Measurements from ENCODE around the gene SKIDA1.
"Not testable (repeated sequence)": the region's sequence is repeated elsewhere in the genome, so short reads cannot be mapped to it uniquely, and the experiment has no call there.

Gene SKIDA1

DNA sequence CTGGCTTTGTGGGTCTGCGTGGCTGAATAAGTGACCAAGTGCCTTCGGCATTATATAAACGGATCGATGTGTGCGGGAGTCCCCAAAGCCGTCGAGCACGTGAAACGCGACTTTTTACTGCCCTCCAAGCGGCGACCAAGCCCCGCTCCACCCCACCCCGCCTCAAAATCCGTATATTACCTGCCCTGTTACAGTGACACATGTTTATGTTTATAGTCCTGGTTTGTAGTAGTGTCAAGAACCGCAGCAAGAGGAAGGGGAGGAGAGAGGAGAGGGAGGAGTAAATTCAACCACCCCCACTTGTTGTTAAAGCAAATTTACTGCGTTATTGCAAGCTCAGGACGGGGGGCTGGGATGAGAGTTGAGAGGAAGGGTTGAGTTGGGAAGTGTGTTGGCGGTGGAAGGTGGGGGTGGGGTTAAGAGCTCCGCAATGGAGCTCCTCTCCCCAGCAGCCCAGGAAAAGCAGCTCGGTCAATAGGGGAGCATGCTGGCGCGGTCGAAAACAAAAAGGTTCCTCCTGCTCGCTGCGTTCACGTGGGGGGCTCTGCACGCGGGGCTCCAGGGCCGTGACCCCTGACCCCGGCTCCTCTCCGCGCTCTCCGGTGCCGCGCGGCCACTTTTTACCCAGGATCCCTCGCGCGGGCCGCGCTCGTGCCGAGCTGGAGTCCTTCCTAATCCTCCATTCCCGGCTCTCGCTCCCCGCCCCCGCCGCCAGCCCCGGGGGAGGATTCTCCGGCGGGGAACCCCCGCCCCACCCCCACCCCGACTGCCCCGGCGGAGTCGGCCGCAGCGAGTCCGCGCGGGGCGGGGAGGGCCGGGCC is at the start of gene SKIDA1:
Gene SKIDA1 (minus strand): TSS at position 316 of the 821 bp plus-strand sequence. CDS start 7,860 bp downstream, outside the sequence.
- peak; percentile 26 for DNase-seq (ENCODE audit: low read depth, low spot score)

DNA sequence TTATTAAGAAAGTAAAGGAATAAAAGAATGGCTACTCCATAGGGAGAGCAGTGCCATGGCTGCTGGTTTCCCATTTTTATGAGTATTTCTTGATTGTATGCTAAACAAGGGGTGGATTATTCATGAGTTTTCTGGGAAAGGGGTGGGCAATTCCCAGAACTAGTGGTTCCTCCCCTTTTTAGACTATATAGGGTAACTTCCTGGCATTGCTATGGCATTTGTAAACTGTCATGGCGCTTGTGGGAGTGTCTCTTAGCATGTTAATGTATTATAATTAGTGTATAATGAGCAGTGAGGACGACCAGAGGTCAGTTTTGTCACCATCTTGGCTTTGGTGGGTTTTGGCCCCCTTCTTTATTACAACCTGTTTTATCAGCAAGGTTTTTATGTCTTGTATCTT is 49.0 kb upstream of the SKIDA1 start:
- not testable (repeated sequence) for DNase-seq (ENCODE audit: low read depth, low spot score)

DNA sequence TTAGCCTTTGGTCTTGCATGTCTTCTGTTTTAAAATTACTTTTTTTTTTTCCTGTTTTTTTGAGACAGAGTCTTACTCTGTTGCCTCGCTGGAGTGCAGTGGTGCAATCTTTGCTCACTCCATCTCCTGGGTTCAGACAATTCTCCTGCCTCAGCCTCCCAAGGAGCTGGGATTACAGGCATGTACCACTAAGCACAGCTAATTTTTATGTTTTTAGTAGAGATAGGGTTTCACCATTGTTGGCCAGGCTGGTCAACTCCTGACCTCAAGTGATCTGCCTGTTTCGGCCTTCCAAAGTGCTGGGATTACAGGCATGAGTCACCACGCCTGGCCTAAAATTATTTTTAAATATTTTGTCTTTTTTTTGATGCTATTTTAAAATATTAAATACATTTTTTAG is 47.1 kb upstream of the SKIDA1 start:
- no peak for DNase-seq (ENCODE audit: low read depth, low spot score)

DNA sequence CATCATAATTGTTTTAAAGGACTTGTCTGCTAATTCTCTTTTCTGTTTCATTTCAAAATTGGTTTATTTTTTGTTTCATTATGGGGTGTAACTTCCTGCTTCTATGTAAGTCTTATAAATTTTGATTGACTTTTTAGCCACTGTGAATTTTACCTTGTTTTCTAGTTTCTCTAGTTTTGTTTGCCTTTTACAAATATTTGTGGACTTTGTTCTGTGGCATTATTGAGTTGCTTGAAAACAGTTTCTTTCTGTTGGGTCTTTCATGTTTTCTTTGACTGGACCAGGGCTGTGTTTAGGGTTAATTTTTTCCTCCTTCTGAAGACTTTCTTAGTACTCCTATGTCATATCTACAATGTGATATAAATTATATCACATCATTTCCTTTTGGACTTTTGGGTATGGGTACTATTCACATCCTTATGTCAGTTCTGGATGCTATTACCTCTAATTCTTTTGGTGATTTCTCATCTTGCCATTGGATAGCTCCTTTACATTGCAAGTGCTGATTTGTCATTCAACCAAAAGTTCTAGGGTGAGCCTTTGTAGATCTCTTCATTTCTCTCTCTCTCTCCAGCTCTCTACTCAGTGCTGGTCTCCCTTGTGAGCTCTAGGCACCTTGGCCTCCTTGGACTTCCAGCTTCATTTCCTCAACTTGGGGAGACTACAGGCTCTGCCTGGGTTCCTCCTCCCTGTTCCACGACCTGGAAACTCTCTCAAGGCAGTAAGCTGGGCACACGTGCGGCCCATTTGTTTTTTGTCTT is 45.5 kb upstream of the SKIDA1 start:
- no peak for DNase-seq (ENCODE audit: low read depth, low spot score)

DNA sequence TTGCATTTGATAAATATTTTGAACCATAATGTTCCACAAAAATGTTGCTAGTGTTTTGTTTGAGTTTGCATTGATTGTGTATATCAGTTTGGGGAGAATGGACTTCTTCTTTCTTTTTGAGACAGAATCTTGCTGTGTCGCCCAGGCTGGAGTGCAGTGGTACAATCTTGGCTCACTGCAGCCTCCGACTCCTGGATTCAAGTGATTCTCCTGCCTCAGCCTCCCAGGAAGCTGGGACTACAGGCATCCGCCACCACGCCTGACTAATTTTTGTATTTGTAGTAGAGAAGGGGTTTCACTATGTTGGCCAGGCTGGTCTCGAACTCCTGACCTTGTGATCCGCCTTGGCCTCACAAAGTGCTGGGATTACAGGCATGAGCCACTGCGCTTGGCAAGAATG is 33.5 kb upstream of the SKIDA1 start:
- DNase-seq (ENCODE audit: low read depth, low spot score) = not testable (repeated sequence)

DNA sequence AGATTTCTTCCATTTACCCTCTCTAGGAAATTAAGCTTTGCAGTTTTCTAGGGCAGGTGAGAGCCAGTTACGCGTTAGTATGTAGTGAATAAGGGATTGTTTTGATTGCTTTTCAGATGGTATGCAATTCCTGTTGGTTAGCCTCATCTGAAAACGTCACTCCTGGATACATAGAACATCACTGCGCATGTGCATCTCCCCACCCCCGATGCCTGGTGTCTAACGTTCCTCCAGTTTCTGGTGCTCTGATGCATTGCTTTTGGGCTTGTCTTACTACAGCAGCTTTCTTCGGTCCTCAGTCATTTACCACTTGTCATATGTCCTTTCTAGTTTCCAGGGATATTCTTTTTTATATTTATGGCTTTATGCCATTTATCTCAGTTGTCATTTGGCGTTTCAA is 31.0 kb upstream of the SKIDA1 start:
- DNase-seq (ENCODE audit: low read depth, low spot score) = no peak

DNA sequence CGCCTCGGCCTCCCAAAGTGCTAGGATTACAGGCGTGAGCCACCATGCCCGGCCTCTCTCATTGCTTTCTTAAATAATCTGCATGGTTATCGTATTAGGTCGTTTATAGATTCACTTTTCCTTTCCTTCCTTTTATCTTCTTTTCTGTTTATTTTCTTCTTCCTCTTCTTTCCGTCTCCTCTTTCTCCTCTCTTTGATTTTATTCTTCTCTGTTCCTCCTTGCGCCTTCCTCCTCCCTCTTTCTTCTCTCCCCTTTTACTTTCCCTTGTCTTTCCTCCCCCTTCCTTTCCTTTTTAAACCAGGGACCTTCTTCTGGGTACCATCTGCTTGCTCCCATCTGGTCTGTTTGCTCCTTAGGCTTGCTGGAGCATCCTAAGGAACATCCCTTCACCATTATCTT is 27.2 kb upstream of the SKIDA1 start:
- no peak for DNase-seq (ENCODE audit: low read depth, low spot score)

DNA sequence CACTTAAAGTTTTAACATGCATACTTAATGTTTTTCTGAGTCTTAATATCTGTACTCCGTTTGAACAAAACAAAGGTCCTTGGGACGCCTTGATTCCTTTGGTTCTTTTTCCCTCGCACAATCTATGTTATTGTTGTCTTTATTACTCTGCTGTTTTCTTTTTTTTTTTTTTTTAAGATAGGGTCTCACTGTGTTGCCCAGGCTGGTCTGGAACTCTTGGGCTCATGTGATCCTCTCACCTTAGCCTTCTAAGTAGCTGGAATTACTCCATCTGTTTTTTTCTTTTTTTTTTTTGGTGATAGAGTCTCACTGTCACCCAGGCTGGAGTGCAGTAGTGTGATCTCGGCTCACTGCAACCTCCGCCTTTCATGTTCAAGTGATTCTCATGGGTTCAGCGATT is 21.8 kb upstream of the SKIDA1 start:
- no peak for DNase-seq (ENCODE audit: low read depth, low spot score)

DNA sequence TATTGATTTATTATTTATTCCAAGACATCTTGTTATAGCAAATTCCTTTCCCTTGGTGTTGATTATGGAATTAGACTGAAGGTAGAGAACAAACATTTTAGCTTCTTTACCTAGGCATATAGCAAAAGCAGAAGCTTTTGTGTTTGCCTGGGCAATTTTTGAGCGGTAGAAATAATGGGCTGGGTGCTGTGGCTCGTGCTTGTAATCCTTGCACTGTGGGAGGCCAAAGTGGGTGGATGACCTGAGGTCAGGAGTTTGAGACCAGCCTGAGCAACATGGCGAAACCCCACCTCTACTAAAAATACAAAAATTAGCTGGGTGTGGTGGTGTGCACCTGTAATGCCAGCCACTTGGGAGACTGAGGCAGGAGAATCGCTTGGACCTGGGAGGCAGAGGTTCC is 15.2 kb upstream of the SKIDA1 start:
- DNase-seq (ENCODE audit: low read depth, low spot score) = not testable (repeated sequence)

DNA sequence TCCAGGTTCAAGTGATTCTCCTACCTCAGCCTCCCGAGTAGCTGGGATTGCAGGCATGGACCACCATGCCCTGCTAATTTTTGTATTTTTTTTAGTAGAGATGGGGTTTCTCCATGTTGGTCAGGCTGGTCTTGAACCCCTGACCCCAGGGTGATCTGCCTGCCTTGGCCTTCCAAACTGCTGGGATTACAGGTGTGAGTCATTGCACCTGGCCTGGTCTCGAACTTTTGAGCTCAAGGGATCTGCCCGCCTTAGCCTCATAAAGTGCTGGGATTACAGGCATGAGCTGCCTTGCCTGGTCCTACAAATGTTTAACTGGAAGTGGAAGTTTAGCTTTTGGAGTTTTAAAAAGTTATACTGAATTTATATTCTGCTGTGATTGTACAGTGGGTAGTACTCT is 11.4 kb upstream of the SKIDA1 start:
- DNase-seq (ENCODE audit: low read depth, low spot score) = no peak

DNA sequence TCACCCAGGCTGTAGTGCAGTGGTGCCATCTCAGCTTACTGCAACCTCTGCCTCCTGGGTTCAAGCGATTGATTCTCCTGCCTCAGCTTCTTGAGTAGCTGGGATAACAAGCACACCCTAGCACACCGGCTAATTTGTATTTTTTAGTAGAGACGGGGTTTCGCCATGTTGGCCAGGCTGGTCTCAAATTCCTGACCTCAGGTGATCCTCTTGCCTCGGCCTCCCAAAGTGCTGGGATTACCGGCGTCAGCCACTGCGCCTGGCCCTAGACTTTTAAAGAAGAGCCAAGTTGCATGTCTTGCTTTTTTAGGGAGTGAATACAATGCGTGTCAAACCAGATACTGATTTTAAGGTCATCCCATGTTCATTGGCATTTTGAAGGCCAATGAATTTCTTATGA is 10.5 kb upstream of the SKIDA1 start:
- DNase-seq (ENCODE audit: low read depth, low spot score) = not testable (repeated sequence)

DNA sequence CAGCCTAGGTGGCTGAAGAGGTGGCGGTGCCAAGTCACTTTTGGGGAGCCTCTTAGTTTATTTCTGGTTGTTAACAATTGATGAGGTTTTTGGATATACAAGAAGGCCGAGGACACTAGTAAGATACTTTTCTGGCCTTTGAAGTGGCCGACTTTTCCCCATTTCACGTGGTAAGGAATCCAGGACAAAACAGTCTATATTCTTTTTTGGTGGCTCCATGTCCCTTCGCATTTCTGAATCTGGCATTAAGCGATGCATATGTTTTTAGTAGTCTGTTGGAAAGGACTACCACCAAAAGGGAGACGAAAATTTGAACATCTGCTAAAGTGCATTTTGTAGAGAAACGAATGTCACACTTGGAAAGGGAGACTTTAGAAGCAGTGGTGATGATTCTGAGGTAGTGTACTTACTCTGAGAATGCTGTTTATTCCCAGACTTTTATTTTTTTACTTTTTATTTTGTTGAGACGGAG is 10.0 kb upstream of the SKIDA1 start:
- no peak for DNase-seq (ENCODE audit: low read depth, low spot score)

DNA sequence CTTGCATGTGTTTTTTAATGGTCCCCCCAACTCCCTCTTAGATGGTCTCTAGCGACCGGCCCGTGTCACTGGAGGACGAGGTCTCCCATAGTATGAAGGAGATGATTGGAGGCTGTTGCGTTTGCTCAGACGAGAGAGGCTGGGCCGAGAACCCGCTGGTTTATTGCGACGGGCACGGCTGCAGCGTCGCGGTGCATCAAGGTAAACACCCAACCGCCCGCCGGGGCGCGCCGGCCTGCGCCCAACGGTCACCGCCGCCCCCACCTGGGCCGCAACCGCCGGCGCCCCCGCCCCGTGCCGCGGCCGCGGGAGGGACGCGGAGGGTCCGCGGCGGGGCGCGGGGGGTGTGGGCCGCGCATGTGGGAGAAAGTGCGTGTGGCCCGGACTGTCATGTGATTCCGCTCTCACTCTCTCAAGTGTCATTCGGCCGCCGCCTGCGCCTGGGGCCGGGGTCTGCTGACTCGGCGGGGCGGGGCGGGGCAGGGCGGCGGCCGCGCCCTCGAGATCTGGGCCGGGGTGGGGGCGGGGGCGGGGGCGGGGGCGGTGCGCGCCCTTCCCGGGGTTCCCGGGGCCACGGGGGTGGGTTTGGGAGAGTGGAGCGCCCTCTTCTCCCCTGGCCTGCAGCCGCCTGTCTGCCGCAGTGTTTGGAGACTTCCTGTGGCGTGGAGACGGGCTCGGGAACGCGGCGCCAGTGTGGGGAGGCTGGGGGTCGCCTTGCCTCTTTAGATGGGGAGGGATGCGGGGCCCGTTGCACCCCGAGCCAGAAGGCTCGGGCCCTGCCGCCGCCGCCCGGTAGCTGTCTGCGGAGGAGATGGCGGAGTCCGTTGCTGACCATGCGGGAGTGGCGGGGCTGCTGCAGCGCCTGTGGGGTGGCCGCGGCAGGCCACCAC is 9.4 kb upstream of the SKIDA1 start:
- DNase-seq (ENCODE audit: low read depth, low spot score) = no peak

DNA sequence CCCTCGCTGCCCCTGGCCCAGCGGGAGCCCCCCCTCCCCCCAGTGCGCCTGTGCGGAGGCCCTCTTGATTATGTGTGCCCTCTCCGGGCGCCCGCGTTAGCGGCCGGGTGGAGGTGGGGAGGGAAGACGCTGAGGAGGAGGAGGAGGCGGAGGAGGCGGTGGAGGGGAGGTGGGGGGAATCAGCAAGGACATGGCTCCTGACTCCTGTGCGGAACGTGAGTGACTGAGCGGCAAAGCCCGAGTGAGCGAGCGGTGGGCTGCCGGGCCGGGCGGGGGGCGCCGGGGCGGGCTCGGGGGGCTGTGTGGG is 8.8 kb upstream of the SKIDA1 start:
- DNase-seq (ENCODE audit: low read depth, low spot score) = no peak

DNA sequence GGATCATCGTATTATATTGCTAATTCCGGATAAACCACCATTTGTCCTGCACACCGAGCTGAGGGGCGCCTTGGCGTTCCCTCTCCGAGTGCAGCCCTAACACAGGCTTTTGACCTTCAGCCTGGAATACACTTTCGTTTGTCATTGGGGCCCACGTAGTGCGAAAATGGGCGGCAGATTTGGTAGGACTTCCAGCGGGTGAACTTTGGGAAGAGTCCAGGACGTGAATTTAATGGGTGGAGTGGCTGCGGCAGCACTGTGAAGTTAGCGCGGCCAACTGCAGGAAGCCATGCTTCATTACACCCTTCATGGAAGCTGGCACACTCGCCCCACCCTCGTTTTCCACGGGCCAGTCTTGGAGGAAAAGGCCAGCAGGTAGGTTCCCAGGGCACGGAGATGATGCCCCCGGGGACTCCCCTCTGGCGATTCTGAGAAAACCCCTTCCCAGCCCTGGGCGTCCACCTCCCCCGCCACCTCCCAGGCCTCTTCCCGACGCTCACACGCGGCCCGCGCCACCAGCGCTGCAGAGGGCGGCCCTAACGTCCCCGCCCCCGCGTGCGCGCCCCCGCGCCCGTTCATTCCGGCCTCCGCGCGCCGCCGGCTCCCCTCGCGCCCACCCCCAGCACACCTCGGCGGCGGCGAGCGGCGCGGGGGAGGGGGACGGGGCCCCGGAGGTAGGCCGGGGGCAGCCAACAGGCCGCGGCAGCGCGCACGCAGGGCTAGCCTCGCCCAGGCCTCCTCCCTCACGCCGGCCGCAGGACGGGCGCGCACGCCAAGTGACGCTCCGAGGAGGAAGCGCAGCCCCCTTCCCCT is 8.2 kb upstream of the SKIDA1 start, which contains the start of gene MLLT10:
Gene MLLT10 (plus strand): TSS at position 766 of the 813 bp plus-strand sequence. CDS start 413 bp downstream, outside the sequence.
- DNase-seq (ENCODE audit: low read depth, low spot score) = peak; percentile 87

DNA sequence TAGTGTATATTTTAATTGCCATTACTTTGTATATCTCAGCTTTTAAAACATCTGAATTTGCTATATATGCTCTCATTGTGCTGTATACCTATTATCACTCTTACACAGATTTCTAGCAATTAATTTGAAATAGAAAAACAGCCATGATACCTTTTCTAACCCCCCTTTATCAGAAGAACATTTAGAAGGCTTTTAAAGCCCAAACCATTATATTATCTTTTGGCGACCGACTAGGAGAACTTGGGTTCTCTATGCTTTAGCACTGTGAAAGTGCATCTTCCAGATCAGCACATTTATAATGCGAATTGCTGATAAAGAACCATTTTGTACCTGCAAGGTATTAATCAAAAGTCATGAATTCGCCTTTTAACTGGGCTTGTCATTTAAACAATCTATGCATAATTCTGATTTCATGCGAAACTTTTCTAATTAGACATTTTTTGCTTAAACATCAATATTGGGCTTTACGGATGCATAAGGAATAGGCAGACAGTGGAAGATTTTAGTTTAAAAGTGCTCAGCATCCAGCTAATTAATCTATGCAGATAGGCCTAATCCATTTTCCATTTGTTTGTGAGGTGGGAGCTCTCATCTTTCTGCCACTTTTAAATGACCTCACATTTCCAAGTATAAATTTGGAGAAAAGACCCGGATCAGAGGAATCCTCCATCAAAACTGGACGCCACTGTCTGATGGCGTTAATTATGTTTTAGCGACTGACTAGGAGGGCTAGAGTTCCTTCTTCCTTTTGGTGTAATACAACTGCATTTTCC is 7.4 kb upstream of the SKIDA1 start:
- no peak for DNase-seq (ENCODE audit: low read depth, low spot score)

DNA sequence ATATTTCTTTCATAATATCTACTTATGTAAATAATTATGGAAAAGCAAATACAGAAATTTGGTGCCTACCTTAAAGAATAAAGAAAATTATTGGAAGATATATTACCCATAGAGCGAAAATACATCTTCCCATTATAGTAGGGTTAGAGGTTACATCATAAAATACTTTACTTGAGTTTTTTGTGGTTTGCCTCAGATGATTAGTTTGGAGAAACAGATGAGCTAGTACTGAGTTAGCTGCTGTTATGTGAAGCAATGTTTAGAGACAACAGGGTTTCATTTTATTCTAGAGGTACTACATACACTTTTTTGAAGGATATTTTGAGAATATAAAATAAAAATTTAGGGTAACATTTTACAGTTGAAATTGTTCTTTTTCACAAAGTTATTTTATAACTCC is 5.7 kb upstream of the SKIDA1 start:
- DNase-seq (ENCODE audit: low read depth, low spot score) = no peak

DNA sequence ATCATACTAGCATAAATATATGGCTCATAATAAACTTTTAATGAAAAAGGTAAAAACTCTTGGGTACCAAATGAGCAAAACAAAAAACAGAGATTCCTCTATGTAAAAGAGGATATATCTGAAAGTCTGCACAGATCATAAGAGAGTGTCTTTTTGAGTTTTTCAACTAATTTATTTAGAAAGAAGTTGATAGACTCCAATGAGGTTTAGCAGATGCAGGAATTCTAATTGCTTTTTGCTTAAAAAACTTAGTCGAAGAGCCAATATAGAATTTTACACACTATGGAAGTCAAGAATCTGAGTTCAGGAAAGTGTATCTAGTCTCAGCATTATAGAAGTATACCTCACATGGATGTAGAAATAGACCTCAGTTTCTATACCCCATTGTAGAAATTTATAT is 5.2 kb upstream of the SKIDA1 start:
- no peak for DNase-seq (ENCODE audit: low read depth, low spot score)

DNA sequence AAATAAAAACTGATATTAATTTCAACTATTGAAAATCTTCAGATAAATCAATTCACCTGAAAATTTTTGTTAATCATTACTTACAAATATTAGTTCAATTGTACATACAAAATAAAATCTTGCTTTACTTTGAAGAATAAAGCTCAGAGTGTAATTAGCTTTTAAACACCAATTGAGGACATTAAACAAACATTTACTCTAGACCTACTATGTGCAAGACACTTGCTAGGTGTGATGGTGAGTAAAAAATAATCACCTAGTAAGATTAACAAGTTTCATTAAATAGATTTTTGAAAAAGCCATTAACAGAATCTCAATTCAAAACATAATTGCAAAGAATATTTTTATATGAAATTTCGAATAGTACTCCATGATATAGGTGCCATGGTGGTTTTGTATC is 4.7 kb upstream of the SKIDA1 start:
- DNase-seq (ENCODE audit: low read depth, low spot score) = no peak

Measured in activated CD4-positive, CD25-positive, alpha-beta regulatory T cell treated with anti-CD3 and anti-CD28 coated beads, Interleukin-2, amount 50 U/mL, for 16 hours (primary cell).